ENCODE data around the gene ADAMTSL1. TPM values are rescaled to one million over a fixed set of nuclear protein-coding genes. Genes with fewer than 3 reads are reported as not detected.

Gene ADAMTSL1
- polyA plus RNA-seq, 2 of the 4 experiments (the other 2 are of a cell fraction): 0.03 TPM; not detected in 1

GRCh38 chr9:18753904-18754303 is 280.0 kb downstream of the ADAMTSL1 start:
- Histone ChIP-seq H3K4me2 (no peak overlapping the region), H3K4me1 (no peaks in the 10 kb centered on the region), H3K9me3 (no peaks in the 10 kb centered on the region), H3K27ac (no peak overlapping the region), H3K4me3 (no peak overlapping the region)
- ChIA-PET CTCF (no interaction called here), POLR2A (no interaction called here)
- no peak for TF ChIP-seq USF2 (IDR thresholded peaks at IDR 0.05)
- TF ChIP-seq TP53 (CRISPR knock-in tag; IDR thresholded peaks at IDR 0.05): no peak
- no peak for TF ChIP-seq PBX3 (IDR thresholded peaks at IDR 0.05)
- TF ChIP-seq HES2 (IDR thresholded peaks at IDR 0.05): no peak
- no peak for TF ChIP-seq FOSL2 (IDR thresholded peaks at IDR 0.05)
- TF ChIP-seq FOSL2 (CRISPR knock-in tag; IDR thresholded peaks at IDR 0.05): no peak
- no peak for TF ChIP-seq RNF2 (IDR thresholded peaks at IDR 0.05; ENCODE audit: borderline replicate concordance, low read depth)
- no peak for TF ChIP-seq ZFP36 (IDR thresholded peaks at IDR 0.05; ENCODE audit: borderline replicate concordance, partially characterized antibody)
- no peak for TF ChIP-seq CEBPB (IDR thresholded peaks at IDR 0.05)
- no peak for TF ChIP-seq HOXB5 (CRISPR knock-in tag; IDR thresholded peaks at IDR 0.05)
- no peak for TF ChIP-seq SMC3 (IDR thresholded peaks at IDR 0.05)
- TF ChIP-seq POLR2AphosphoS2 (conservative IDR thresholded peaks at IDR 0.05; ENCODE audit: low read length): no peak
- TF ChIP-seq BCL3 (IDR thresholded peaks at IDR 0.05): no peak
- TF ChIP-seq KDM5A (IDR thresholded peaks at IDR 0.05): no peak
- FAIRE-seq: no peak
- ATAC-seq: no peak
- WGBS (ENCODE audit: missing lambda C conversion rate): 22% methylated on average over 4 of the region's 4 CpGs
- no peak for DNase-seq (ENCODE audit: low read depth in 1 of 2, low spot score in 1 of 2)

GRCh38 chr9:18754537-18754936 is 280.6 kb downstream of the ADAMTSL1 start:
- H3K27ac ChIP-seq: no peak overlapping the region
- H3K4me2 ChIP-seq: no peak overlapping the region
- H3K4me1 ChIP-seq: no peaks in the 10 kb centered on the region
- ATAC-seq (no peak), FAIRE-seq (no peak), DNase-seq (ENCODE audit: low read depth in 1 of 2, low spot score in 1 of 2) (no peak)
- WGBS (ENCODE audit: missing lambda C conversion rate): 43% methylated on average over 4 of the region's 4 CpGs
- ChIA-PET POLR2A (no interaction called here), CTCF (no interaction called here)
- TF ChIP-seq TFCP2L1 (CRISPR knock-in tag; IDR thresholded peaks at IDR 0.05) (no peak), ZFP36 (IDR thresholded peaks at IDR 0.05; ENCODE audit: borderline replicate concordance, partially characterized antibody) (no peak), RAD21 (conservative IDR thresholded peaks at IDR 0.05 in 1 of 2, IDR thresholded peaks at IDR 0.05 in 1 of 2) (no peak), MAFK (IDR thresholded peaks at IDR 0.05; ENCODE audit: partially characterized antibody) (peak; percentile 72)
- H3K4me3 ChIP-seq: no peak overlapping the region
- no peaks in the 10 kb centered on the region for H3K9me3 ChIP-seq

GRCh38 chr9:18755263-18755662 is 281.3 kb downstream of the ADAMTSL1 start:
- Histone ChIP-seq H3K4me2 (no peak overlapping the region), H3K27ac (no peak overlapping the region), H3K4me1 (no peaks in the 10 kb centered on the region), H3K9me3 (no peaks in the 10 kb centered on the region), H3K4me3 (no peak overlapping the region)
- DNase-seq (ENCODE audit: low read depth in 1 of 2, low spot score in 1 of 2): no peak
- ChIA-PET CTCF (no interaction called here), POLR2A (no interaction called here)
- WGBS (ENCODE audit: missing lambda C conversion rate): 8% methylated on average over 2 of the region's 2 CpGs
- ATAC-seq: no peak
- no peak for FAIRE-seq
- TF ChIP-seq MAFK (IDR thresholded peaks at IDR 0.05; ENCODE audit: partially characterized antibody) (peak; percentile 94), RFX5 (IDR thresholded peaks at IDR 0.05) (no peak)

- POLR2A ChIA-PET: no interaction called here
- TF ChIP-seq ELK1 (IDR thresholded peaks at IDR 0.05; ENCODE audit: low read depth, low read length) (no peak), ZFP36 (IDR thresholded peaks at IDR 0.05; ENCODE audit: borderline replicate concordance, partially characterized antibody) (no peak), HOXA7 (CRISPR knock-in tag; IDR thresholded peaks at IDR 0.05) (no peak), FOXS1 (CRISPR knock-in tag; IDR thresholded peaks at IDR 0.05) (no peak), ESRRA (IDR thresholded peaks at IDR 0.05; ENCODE audit: borderline replicate concordance, low read length) (no peak), ATOH8 (CRISPR knock-in tag; IDR thresholded peaks at IDR 0.05; ENCODE audit: low read depth) (no peak), RAD21 (conservative IDR thresholded peaks at IDR 0.05 in 1 of 2, IDR thresholded peaks at IDR 0.05 in 1 of 2) (no peak), MAZ (IDR thresholded peaks at IDR 0.05; ENCODE audit: borderline replicate concordance, low read depth, low read length) (no peak), SMC3 (IDR thresholded peaks at IDR 0.05) (no peak), NR3C1 (IDR thresholded peaks at IDR 0.05) (no peak), ZC3H11A (IDR thresholded peaks at IDR 0.05) (no peak)
Measured at GRCh38 chr9:18756712-18757125, 282.8 kb downstream of the ADAMTSL1 start.

More at GRCh38 chr9:18756712-18757125, 282.8 kb downstream of the ADAMTSL1 start:
- no peak for DNase-seq (ENCODE audit: low read depth in 1 of 2, low spot score in 1 of 2)
- Histone ChIP-seq H3K4me2 (no peak overlapping the region), H3K9me3 (no peaks in the 10 kb centered on the region), H3K27ac (no peak overlapping the region), H3K4me1 (no peaks in the 10 kb centered on the region), H3K4me3 (no peak overlapping the region)
- no peak for FAIRE-seq
- WGBS (ENCODE audit: missing lambda C conversion rate): 2% methylated on average over 3 of the region's 3 CpGs
- no peak for ATAC-seq
- CTCF ChIA-PET: interaction anchor here (0.7 to 1.0 kb wide), 2 partner anchors 15 to 34 kb away, joined by 3 read pairs; no protein-coding TSS in a partner anchor
